SK-N-MC (cell line): Measurements from ENCODE around the gene GAN.

Experiments used
- DNase-seq: peaks from one replicate; pipeline ENCODE4 v3.0.0-alpha.2; 2011; ENCODE audit warnings: low read depth, low spot score
- H3K27ac ChIP-seq: fragments of 200-600 bp; sonication (generic); 2 replicates; pipeline ENCODE4 v1.5.1; 2016; ENCODE audit warnings: mixed run types
- H3K36me3 ChIP-seq: fragments of 200-600 bp; sonication (generic); 2 replicates; pipeline ENCODE4 v1.6.1; 2017; ENCODE audit warnings: antibody characterized with exemption, low read length, mixed read lengths; ENCODE audit not compliant: insufficient read depth
- H3K4me3 ChIP-seq: fragments of 200-600 bp; sonication (generic); 2 replicates; pipeline ENCODE4 v1.5.1; 2016
- H3K9ac ChIP-seq: fragments of 200-600 bp; sonication (generic); 2 replicates; pipeline ENCODE4 v1.8.0; 2017; ENCODE audit warnings: mixed run types, mixed read lengths; ENCODE audit not compliant: insufficient read length
- H3K9me3 ChIP-seq: fragments of 200-600 bp; sonication (generic); 2 replicates; pipeline ENCODE4 v1.6.1; 2017; ENCODE audit warnings: low read depth, mild to moderate bottlenecking, antibody characterized with exemption, low read length, moderate library complexity, mixed read lengths
- EZH2 ChIP-seq: fragments of 200-600 bp; sonication (generic); IDR thresholded peaks from one replicate; pipeline ENCODE4 v1.6.1; 2017; ENCODE audit warnings: antibody characterized with exemption
- FOXP2 ChIP-seq: optimal IDR thresholded peaks from 2 replicates; pipeline ENCODE3; 2011; ENCODE audit warnings: mild to moderate bottlenecking, moderate library complexity; ENCODE audit not compliant: insufficient read depth; ENCODE audit errors: extremely low read length, control extremely low read depth
- POLR2AphosphoS5 ChIP-seq: IDR thresholded peaks from 2 replicates; pipeline ENCODE4 v1.6.1; 2012; ENCODE audit warnings: mild to moderate bottlenecking, low read depth, low read length, borderline replicate concordance

The GAN gene

DNA sequence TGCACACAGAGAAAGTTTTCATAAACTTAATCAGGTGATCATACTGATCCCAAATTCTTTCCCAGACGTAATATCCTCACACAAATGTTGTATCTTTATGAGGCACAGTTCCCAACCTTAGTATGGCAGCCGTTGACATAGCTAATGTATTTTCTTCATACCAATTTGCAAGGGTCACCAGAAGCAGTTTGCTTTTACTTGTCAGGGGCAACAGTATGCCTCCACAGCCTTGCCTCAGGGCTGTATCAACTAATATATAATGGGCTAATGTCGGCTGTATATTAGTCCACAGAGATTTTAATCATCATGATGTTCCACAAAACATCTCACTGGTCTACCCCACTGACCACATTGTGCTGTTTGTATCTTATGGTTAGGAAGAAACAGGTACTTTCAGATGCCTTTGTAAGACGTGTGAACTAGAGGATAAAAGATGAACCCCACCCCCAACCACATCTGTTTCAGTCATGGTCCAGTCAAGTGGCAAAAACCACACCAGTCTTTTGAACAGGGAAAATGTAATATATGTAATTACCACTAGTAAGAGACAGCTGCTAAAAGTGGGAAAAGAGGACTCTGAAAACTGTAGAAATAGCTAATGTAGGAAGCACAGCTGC is 55.2 kb downstream of the GAN start:
- DNase-seq, result no peak
- Histone ChIP-seq H3K9me3 (no peaks in the 10 kb centered on the region), H3K36me3 (peaks cover 3% of the 10 kb centered on the region; the same call in 1 of the 2 replicates), H3K4me3 (no peak overlapping the region), H3K9ac (no peak overlapping the region), H3K27ac (no peak overlapping the region)
- no peak for TF ChIP-seq EZH2
- no peak for TF ChIP-seq POLR2AphosphoS5
- TF ChIP-seq FOXP2, result no peak

DNA sequence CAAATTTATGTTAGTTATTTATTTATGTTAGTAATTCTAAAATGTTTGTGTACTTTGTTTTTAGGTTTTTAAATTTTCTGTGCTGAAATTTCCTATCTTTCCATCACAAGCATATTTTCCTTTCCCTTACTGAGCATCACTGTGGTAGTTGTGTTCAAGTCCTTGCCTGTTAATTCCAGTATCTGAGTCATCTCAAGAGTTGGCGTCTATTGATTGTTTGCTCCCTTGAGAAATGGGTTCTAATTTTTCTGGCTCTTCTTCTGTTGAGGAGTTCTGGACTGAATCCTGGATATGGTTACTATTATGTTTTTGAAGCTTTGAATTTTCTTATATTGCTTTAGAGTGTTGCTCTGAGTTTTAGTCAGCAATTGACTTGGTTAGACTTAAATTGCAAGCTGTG is 56.3 kb downstream of the GAN start:
- DNase-seq, result no peak
- TF ChIP-seq EZH2 (no peak), FOXP2 (no peak), POLR2AphosphoS5 (no peak)
- Histone ChIP-seq H3K9ac (no peak overlapping the region), H3K9me3 (no peaks in the 10 kb centered on the region), H3K4me3 (no peak overlapping the region), H3K27ac (no peak overlapping the region), H3K36me3 (peaks cover 3% of the 10 kb centered on the region; the same call in 1 of the 2 replicates)

DNA sequence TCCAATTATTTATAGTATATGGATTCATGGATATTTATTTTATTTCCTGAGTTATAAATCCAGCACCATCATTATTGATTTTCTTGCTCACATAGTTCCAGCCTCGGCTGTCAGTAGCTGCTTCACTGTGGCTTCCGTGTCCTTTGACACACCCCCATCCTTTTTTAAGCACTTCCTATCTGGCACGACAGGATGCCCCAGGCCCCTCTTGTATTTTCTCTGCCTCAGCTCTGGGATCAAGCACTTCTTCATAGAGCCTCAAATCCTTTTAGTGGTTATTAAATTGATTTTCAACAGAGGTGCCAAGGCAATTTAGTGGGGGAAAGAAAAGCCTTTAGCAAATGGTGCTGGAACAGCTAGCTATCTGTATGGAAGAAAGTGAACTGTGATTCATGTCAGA is 59.8 kb downstream of the GAN start:
- no peak overlapping the region for H3K27ac ChIP-seq
- TF ChIP-seq FOXP2, result no peak
- no peak for TF ChIP-seq POLR2AphosphoS5
- no peak for TF ChIP-seq EZH2
- no peaks in the 10 kb centered on the region for H3K9me3 ChIP-seq
- no peaks in the 10 kb centered on the region for H3K36me3 ChIP-seq
- H3K4me3 ChIP-seq, result no peak overlapping the region
- no peak overlapping the region for H3K9ac ChIP-seq
- DNase-seq, result peak; percentile 5

DNA sequence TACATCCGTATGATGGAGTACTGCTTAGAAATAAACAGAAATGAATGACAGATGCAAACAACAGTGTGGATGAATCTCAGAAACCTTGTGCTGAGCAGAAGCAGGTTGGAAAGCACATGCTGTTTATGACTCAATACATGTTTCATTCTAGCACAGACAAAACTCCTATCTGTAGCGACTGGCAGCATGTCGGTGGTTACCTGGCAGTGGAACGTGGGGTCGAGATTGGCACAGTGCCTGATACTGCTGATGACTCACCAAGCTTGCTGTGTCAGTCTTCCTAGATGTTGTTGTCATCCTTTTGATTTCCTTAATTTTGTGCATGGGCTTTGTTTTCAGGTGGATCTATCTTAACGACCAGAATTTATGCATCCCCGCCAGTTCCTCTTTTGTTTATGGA is 62.1 kb downstream of the GAN start:
- no peak for TF ChIP-seq POLR2AphosphoS5
- TF ChIP-seq FOXP2, result no peak
- no peak for TF ChIP-seq EZH2
- H3K4me3 ChIP-seq, result no peak overlapping the region
- H3K9ac ChIP-seq, result no peak overlapping the region
- no peak for DNase-seq
- no peaks in the 10 kb centered on the region for H3K36me3 ChIP-seq
- H3K27ac ChIP-seq, result no peak overlapping the region
- H3K9me3 ChIP-seq, result no peaks in the 10 kb centered on the region

DNA sequence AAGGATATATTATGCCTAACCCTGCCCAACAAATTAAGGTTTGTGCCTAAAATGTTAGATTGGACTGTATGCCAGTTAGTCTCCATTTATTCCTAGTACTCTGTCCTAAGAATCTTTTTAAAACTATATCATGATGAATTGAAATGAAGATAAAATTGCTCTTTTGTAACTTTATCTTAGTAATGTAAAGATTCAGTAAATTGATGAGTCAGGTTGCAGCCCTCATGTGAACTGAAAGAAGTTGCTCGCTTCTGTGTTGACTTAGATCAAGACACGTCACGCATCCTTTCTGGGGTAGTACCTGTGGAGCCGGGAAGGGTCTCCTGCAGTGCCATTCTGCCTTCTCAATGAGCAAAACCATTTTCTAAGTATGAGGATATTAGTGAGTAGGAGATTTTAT is 63.3 kb downstream of the GAN start:
- no peak overlapping the region for H3K4me3 ChIP-seq
- no peaks in the 10 kb centered on the region for H3K9me3 ChIP-seq
- DNase-seq, result no peak
- TF ChIP-seq FOXP2 (no peak), POLR2AphosphoS5 (no peak), EZH2 (no peak)
- H3K9ac ChIP-seq, result no peak overlapping the region
- no peaks in the 10 kb centered on the region for H3K36me3 ChIP-seq
- H3K27ac ChIP-seq, result no peak overlapping the region

DNA sequence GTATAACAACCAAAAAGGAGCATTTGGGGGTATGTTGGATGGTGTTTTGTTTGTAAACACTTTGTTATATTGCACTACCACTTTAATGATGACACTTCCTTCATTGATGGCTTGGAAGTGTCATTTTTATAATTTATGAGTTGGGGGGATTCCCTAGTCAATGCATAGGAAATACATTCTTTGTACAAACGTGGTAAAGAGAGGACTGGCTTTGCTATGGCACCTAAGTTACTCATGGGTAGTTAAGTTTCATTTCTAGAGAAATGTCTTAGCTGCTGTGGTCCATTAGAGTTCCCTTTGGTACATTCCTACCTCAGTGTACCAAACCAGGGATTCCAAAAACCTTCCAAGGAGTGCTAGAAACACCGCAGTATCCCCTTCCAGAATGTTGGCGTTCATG is 66.2 kb downstream of the GAN start:
- H3K36me3 ChIP-seq, result no peaks in the 10 kb centered on the region
- no peaks in the 10 kb centered on the region for H3K9me3 ChIP-seq
- H3K9ac ChIP-seq, result no peak overlapping the region
- TF ChIP-seq POLR2AphosphoS5, result no peak
- TF ChIP-seq EZH2, result no peak
- TF ChIP-seq FOXP2, result no peak
- no peak overlapping the region for H3K4me3 ChIP-seq
- no peak overlapping the region for H3K27ac ChIP-seq
- no peak for DNase-seq

DNA sequence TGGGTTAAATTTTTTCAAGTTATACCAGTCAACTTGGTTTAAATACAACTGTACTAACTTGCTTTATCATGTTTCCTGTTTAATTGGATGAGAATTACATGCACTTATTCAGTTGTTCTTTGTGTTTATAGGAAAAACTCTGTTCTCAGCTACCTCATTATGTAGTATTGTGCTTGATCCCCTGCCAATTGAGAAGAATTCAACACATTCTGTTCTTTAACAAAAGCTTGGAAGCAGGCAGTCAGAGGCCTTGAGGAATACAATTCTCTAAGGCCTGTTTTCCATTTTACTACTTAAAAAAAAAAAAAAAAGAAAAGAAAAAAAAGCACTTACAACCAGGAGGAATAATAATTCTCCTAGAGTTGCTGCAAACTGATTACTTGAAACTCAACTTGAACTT is 69.2 kb downstream of the GAN start:
- Histone ChIP-seq H3K27ac (no peak overlapping the region), H3K4me3 (no peak overlapping the region), H3K9me3 (no peaks in the 10 kb centered on the region), H3K9ac (no peak overlapping the region), H3K36me3 (no peaks in the 10 kb centered on the region)
- no peak for DNase-seq
- TF ChIP-seq FOXP2, result no peak
- TF ChIP-seq EZH2, result no peak
- TF ChIP-seq POLR2AphosphoS5, result no peak

DNA sequence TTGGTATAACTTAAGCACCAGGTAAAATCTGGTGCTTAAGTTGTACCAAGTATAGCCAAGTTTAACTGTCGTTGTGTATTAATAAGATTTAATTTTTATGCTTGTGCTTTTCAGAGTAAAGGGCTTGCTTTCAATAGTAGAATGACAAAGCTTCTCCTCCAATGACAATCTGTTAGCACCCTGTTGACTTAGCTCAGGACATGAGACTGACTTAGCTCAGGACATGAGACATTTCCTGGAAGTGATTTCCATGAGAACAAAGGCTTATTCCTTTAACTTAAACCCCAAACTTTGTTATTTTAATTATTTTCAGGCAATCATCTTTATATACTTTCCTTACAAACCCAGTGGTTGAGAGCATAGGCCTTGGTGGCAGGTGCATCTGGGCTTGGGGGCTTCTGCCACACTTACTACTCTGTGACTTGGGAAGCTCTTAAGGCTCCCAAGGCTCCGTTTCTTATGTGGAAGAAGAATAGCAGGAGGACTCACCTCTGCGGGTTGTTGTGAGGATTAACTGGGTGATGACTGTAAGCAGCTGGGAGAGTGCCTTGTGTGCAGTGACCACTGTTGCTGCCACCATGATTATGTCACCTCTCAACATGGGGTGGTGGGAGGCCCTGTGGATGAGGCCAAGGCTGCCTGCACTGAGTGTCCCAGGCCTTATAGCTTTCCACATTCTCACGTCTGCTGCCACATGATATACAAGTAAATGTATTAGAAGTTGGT is 70.4 kb downstream of the GAN start:
- H3K36me3 ChIP-seq, result no peaks in the 10 kb centered on the region
- no peaks in the 10 kb centered on the region for H3K9me3 ChIP-seq
- no peak for DNase-seq
- H3K9ac ChIP-seq, result no peak overlapping the region
- H3K4me3 ChIP-seq, result no peak overlapping the region
- no peak for TF ChIP-seq FOXP2
- no peak for TF ChIP-seq EZH2
- TF ChIP-seq POLR2AphosphoS5, result no peak
- H3K27ac ChIP-seq, result no peak overlapping the region
